ENCODE results near the gene DCAF6.

Gene DCAF6

DNA sequence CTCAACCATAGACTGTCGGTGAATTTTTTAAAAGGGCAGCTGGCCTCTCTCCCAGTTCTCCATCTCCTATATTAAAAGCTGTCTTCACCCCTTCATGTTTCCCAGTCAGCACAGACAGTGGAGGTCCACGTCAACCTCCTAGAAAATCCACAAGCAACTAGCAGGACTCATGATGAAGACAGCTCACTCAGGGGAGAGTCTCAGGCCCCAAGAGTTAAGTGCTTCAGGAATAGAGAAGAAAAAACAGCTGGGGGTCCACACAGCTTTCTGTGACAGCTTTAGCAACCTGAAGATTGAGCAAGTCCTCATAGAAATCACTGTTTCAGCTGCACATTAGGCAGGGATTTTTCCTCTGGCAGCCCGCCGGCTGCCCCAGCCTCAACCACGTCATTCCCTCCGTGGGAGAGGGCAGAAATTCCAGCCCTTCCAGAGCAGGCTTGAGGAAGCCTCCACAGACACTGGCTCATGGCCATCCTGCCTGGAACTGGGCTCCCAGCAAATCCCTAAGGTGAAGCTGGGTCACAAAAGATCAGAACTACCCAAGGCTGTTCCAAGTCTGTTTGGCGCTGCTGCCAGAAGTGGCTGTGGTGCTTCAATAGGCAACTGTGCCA is 185.0 kb downstream of the DCAF6 start:
- Histone ChIP-seq H4K20me1 (ENCODE audit: insufficient read depth, low read length) (no peaks in the 10 kb centered on the region), H3K79me2 (ENCODE audit: insufficient read depth, low read length) (no peaks in the 10 kb centered on the region), H3K9me2 (ENCODE audit: low read depth, low read length) (no peaks in the 10 kb centered on the region), H3K9me3 (ENCODE audit: low read length) (0 out of 2 replicates have a peak, but pooled peaks cover 4% of the 10 kb centered on the region), H2AFZ (ENCODE audit: low read length) (no peak overlapping the region), H3K27me3 (ENCODE audit: insufficient read depth, low read length) (no peaks in the 10 kb centered on the region), H3K4me2 (ENCODE audit: low read length) (no peak overlapping the region), H3K4me1 (ENCODE audit: insufficient read depth, low read length, severe bottlenecking) (no peaks in the 10 kb centered on the region), H3K9ac (ENCODE audit: low read length) (no peak overlapping the region), H3K36me3 (ENCODE audit: insufficient read depth, low read length) (no peaks in the 10 kb centered on the region), H3K4me3 (ENCODE audit: low read depth, low read length, poor library complexity, severe bottlenecking) (no peak overlapping the region), H3F3A (ENCODE audit: insufficient read depth, low read length) (no peaks in the 10 kb centered on the region), H3K27ac (ENCODE audit: low read depth, low read length, poor library complexity, severe bottlenecking) (no peak overlapping the region)
- TF ChIP-seq EZH2 (IDR thresholded peaks at IDR 0.05; ENCODE audit: borderline replicate concordance, low read length), result no peak
- TF ChIP-seq, protein P1, sequence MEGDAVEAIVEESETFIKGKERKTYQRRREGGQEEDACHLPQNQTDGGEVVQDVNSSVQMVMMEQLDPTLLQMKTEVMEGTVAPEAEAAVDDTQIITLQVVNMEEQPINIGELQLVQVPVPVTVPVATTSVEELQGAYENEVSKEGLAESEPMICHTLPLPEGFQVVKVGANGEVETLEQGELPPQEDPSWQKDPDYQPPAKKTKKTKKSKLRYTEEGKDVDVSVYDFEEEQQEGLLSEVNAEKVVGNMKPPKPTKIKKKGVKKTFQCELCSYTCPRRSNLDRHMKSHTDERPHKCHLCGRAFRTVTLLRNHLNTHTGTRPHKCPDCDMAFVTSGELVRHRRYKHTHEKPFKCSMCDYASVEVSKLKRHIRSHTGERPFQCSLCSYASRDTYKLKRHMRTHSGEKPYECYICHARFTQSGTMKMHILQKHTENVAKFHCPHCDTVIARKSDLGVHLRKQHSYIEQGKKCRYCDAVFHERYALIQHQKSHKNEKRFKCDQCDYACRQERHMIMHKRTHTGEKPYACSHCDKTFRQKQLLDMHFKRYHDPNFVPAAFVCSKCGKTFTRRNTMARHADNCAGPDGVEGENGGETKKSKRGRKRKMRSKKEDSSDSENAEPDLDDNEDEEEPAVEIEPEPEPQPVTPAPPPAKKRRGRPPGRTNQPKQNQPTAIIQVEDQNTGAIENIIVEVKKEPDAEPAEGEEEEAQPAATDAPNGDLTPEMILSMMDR (IDR thresholded peaks at IDR 0.05; ENCODE audit: low read length), result no peak

DNA sequence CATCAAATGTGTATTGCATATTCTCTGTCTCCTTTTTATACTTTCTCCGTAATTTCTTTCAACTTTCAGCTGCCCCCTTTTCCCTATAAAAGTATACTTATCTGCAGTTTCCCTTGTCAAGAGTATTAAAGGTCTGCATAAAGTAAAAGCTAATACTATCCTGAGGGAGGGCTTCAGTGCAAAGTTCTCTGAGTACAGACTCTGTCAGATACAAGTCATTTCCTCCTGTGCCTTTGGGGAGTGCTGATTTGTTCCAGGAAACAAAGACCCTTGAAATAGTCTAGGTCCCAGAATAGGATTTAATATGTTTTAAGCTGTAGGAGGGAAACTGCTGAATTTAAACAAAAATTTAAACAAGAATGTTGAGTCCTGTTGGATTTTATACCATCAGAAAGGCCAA is 188.6 kb downstream of the DCAF6 start:
- Histone ChIP-seq H3K36me3 (ENCODE audit: insufficient read depth, low read length) (no peaks in the 10 kb centered on the region), H3K27ac (ENCODE audit: low read depth, low read length, poor library complexity, severe bottlenecking) (no peak overlapping the region), H3K79me2 (ENCODE audit: insufficient read depth, low read length) (no peaks in the 10 kb centered on the region), H4K20me1 (ENCODE audit: insufficient read depth, low read length) (no peaks in the 10 kb centered on the region), H3K4me2 (ENCODE audit: low read length) (no peak overlapping the region), H2AFZ (ENCODE audit: low read length) (no peak overlapping the region), H3K9me3 (ENCODE audit: low read length) (no peaks in the 10 kb centered on the region), H3K27me3 (ENCODE audit: insufficient read depth, low read length) (no peaks in the 10 kb centered on the region), H3K9ac (ENCODE audit: low read length) (no peak overlapping the region), H3K4me3 (ENCODE audit: low read depth, low read length, poor library complexity, severe bottlenecking) (no peak overlapping the region), H3K9me2 (ENCODE audit: low read depth, low read length) (no peaks in the 10 kb centered on the region), H3F3A (ENCODE audit: insufficient read depth, low read length) (no peaks in the 10 kb centered on the region), H3K4me1 (ENCODE audit: insufficient read depth, low read length, severe bottlenecking) (no peaks in the 10 kb centered on the region)
- no peak for TF ChIP-seq EZH2 (IDR thresholded peaks at IDR 0.05; ENCODE audit: borderline replicate concordance, low read length)
- TF ChIP-seq, protein P1 (IDR thresholded peaks at IDR 0.05; ENCODE audit: low read length), result no peak
